CD1c-positive myeloid dendritic cell (primary cell): ENCODE results near the gene ATP5F1D.

Experiments used
- DNase-seq: peaks from one replicate; pipeline ENCODE4 v3.0.0-alpha.2; 2016; ENCODE audit errors: extremely low spot score

The ATP5F1D gene

DNA sequence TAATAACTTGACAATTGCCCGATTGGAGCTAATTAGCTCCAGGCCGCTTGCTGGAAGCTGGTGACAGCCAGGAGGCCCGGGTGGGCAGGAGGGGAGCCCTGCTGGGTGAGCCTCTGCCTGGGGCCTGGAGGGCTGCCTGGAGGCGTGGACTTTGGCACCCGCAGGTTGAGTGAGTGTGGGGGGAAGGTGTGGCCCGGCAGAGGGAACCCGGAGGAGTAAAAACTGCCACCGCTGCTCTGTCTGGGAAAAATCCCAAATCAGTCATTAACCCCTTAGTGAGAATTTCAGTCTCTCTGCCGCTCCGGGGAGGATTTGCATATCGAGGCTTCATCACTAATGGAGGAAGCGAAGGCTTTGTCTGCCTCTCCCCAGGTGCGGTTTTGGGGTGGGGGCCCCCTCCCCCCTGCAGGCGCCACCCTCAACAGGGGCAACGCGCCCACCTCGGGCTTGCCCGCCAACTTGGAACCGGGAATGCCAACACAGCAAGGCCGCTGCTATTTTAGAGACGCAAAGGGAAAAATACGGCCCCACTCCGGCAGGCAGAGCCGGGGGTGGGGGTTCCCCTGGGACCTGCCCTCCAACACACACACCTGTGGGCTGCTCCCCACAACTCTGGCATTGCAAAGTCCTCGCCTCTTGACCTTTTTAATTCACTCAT lies 50.3 kb downstream of the ATP5F1D start:
- DNase-seq = no peak

DNA sequence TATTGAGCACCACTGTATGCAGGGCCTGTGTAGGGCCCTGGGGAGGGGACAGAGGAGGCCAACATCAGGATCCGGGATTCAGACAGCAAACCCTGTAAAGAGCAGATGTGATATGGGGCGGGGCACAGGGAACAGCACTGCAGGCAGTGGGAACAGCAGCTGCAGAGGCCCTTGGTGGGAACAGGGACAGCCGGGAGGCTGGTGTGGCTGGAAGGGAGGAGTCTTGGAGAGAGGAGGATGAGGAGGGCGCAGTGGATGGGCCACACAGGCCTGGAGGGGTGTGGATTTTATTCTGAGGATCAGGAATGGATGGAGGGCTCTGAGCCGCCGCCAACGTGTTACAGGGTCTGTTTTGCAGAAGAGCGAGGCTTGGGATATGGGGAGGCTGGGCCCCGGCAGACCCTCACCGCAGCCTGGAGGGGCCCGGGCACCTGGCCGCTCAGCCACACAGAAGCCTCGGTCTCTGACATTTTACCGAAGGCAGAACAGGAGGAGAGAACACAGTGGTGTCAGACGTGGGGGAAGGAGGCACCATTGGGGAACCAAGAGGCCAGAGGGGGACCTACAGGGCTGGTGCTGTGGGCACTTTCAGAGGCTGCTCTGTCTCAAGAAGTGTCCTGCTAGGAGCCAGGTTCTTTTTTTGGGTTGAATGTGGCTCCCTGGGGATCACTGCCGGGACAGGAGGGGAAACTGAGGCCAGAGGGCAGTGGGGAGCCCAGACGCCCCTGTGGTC lies 51.0 kb downstream of the ATP5F1D start:
- DNase-seq = no peak

DNA sequence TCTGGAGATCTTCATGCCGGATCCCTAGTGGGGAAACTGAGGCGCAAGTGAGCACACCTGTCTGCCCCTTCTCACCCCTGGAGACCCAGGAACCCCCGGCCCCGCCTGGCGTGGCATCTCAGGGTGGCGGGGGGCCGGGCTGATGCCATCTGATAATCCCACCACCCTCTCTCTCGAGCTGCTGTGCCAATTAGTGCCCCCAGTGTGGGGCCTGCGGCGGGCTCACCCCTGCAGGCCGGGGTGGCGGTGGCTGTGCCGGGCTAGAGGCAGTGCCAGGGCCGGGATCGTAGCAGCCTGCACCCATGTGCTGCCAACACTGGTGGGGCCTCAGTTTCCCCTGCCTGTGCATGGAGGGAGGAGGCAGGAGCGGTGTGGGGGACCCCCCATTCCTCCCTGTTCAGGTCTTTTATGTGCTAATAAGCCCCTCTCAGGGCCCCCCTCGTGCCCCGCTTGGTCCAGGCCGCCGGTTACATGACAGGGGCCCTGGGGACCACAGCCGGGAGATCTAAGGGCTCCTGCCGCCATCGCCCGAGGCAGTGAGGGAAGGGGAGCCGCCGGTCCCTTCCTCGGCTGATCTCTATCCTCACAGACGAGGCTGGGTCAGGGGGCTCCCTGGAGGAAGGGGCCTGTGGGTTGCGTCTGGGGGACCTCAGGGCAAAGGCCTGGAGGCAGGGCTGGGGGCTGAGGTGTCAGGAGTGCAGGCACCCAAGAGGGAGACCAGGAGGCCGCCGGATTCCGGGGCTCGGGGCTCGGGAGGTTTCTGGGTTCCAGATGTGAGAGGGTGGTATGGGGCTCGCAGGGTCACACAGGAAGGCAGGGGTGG lies 52.4 kb downstream of the ATP5F1D start:
- DNase-seq = no peak
